GM12878 (cell line): ENCODE results near the gene CCR2. TPM values are rescaled to one million over a fixed set of nuclear protein-coding genes. Genes with fewer than 3 reads are reported as not detected.

Experiments
- BCL3 ChIP-seq: IDR thresholded peaks from 2 replicates; pipeline ENCODE4 v1.6.1; 2011; ENCODE audit warnings: borderline replicate concordance, low read depth, mild to moderate bottlenecking, moderate library complexity, low read length; ENCODE audit not compliant: insufficient read depth, poor library complexity, severe bottlenecking
- BRCA1 ChIP-seq: IDR thresholded peaks from 2 replicates; pipeline ENCODE4 v1.6.1; 2011; ENCODE audit warnings: low read depth, low read length, improper control_type of control experiment
- CREB1 ChIP-seq: IDR thresholded peaks from 2 replicates; pipeline ENCODE4 v1.6.1; 2012; ENCODE audit warnings: low read depth, mild to moderate bottlenecking, inconsistent platforms
- CUX1 ChIP-seq: IDR thresholded peaks from 2 replicates; pipeline ENCODE4 v1.6.1; 2012; ENCODE audit warnings: improper control_type of control experiment, low read depth, low read length; ENCODE audit not compliant: insufficient replicate concordance
- DPF2 ChIP-seq: fragments of 450-650 bp; IDR thresholded peaks from 2 replicates; pipeline ENCODE4 v1.6.1; 2017; ENCODE audit warnings: mild to moderate bottlenecking
- E2F4 ChIP-seq: IDR thresholded peaks from 2 replicates; pipeline ENCODE4 v1.6.1; 2012; ENCODE audit warnings: low read depth, low read length, improper control_type of control experiment
- JUND ChIP-seq: IDR thresholded peaks from 2 replicates; pipeline ENCODE4 v1.6.1; 2012; ENCODE audit warnings: low read depth, mild to moderate bottlenecking, low read length, improper control_type of control experiment, moderate library complexity
- LARP7 ChIP-seq: fragments of 450-650 bp; IDR thresholded peaks from 2 replicates; pipeline ENCODE4 v1.6.1; 2017; ENCODE audit warnings: mild to moderate bottlenecking
- POU2F2 ChIP-seq: IDR thresholded peaks from 3 replicates; pipeline ENCODE4 v1.6.1; 2011; ENCODE audit warnings: low read depth, mild to moderate bottlenecking, low read length, borderline replicate concordance
- SREBF1 ChIP-seq: IDR thresholded peaks from 2 replicates; pipeline ENCODE4 v1.6.1; 2012; ENCODE audit warnings: mild to moderate bottlenecking, low read length
- TARDBP ChIP-seq: IDR thresholded peaks from 2 replicates; pipeline ENCODE4 v1.6.1; 2016; ENCODE audit warnings: borderline replicate concordance
- ZBTB40 ChIP-seq: fragments of 450-650 bp; IDR thresholded peaks from 2 replicates; pipeline ENCODE4 v1.6.1; 2016; ENCODE audit warnings: mild to moderate bottlenecking, moderate library complexity, borderline replicate concordance
- ZNF622 ChIP-seq: fragments of 450-650 bp; IDR thresholded peaks from 2 replicates; pipeline ENCODE4 v1.6.1; 2017; ENCODE audit warnings: mild to moderate bottlenecking, inconsistent platforms
- ZNF687 ChIP-seq: fragments of 450-650 bp; IDR thresholded peaks from 2 replicates; pipeline ENCODE4 v1.6.1; 2017; ENCODE audit warnings: mild to moderate bottlenecking, moderate library complexity
- ZZZ3 ChIP-seq: IDR thresholded peaks from 2 replicates; pipeline ENCODE4 v1.6.1; 2011; ENCODE audit warnings: low read depth; ENCODE audit not compliant: control insufficient read depth, insufficient read length
- polyA plus RNA-seq, 11 experiments: library from polyadenylated mRNA; depleted of rRNA in 4 of 11; unstranded in 6 of 11; stranded (reverse) in 5 of 11; fragments of >200 nt; fragmentation: Nextera tagmentation in 4 of 11; fragmentation: Illumina TruSeq in 1 of 11; extraction: Ambion mirVana in 4 of 11; extraction: Trizol in 1 of 11; gene quantifications; 1 replicate in 1 of 11; 2 replicates in 10 of 11; pipeline versions ENCODE4 v1.2.1 to v1.2.3, GENCODE V29; 2011 to 2016; ENCODE audit warnings: inconsistent platforms in 2 of 11, missing spikeins in 2 of 11, low read depth in 1 of 11
- total RNA-seq, 4 experiments: library from RNA; depleted of rRNA in 3 of 4; stranded (reverse); fragments of >200 nt in 3 of 4; fragmentation: Illumina TruSeq in 1 of 4; extraction: Trizol in 1 of 4; gene quantifications; 2 replicates each; pipeline versions ENCODE4 v1.2.1 to v1.2.3, GENCODE V29; 2013 to 2021

The CCR2 gene
- total and polyA plus RNA-seq, 10 of the 15 experiments (the other 5 are each of a cell fraction or from before 2014, with no cell fraction given): 1.9 to 4.7 (median 3.5) TPM; not detected in 1

GRCh38 chr3:46368569-46368968 lies 14.7 kb downstream of the CCR2 start (continued):
- no peak for TF ChIP-seq CUX1
- no peak for TF ChIP-seq DPF2
- TF ChIP-seq SREBF1: no peak
- 0 out of 3 replicates have a peak, but pooled peaks have one; percentile 14 for TF ChIP-seq POU2F2
- no peak for TF ChIP-seq TARDBP
- no peak for TF ChIP-seq ZNF622
- TF ChIP-seq LARP7: no peak
- no peak for TF ChIP-seq BRCA1
- TF ChIP-seq ZBTB40: no peak
- no peak for TF ChIP-seq E2F4
- no peak for TF ChIP-seq BCL3
- no peak for TF ChIP-seq JUND
- no peak for TF ChIP-seq CREB1
- TF ChIP-seq ZZZ3: no peak
- TF ChIP-seq ZNF687: no peak
